Tibial nerve (tissue), 4 donors: ENCODE results near the gene CTSA.

Experiments used
- EP300 ChIP-seq, 2 donors: sonication (generic); formaldehyde crosslinking; IDR thresholded peaks; one replicate each; pipeline ENCODE4 v1.6.1; 2017; ENCODE audit warnings: antibody characterized with exemption in 2 of 2, mild to moderate bottlenecking in 1 of 2
- POLR2A ChIP-seq, 2 donors: fragments of 450-650 bp; IDR thresholded peaks; one replicate each; pipeline ENCODE4 v1.6.1; 2017; ENCODE audit warnings: antibody characterized with exemption in 2 of 2, mild to moderate bottlenecking in 2 of 2, moderate library complexity in 2 of 2
- TF ChIP-seq, protein P1 (sequence below), 5 experiments: fragments of 200-600 bp in 3 of 5; fragments of 450-650 bp in 2 of 5; sonication (generic) in 3 of 5; IDR thresholded peaks; one replicate each; pipeline ENCODE4 v1.5.1; 2016 to 2019; ENCODE audit warnings: antibody characterized with exemption in 5 of 5, mild to moderate bottlenecking in 3 of 5, moderate library complexity in 2 of 5

DNA sequence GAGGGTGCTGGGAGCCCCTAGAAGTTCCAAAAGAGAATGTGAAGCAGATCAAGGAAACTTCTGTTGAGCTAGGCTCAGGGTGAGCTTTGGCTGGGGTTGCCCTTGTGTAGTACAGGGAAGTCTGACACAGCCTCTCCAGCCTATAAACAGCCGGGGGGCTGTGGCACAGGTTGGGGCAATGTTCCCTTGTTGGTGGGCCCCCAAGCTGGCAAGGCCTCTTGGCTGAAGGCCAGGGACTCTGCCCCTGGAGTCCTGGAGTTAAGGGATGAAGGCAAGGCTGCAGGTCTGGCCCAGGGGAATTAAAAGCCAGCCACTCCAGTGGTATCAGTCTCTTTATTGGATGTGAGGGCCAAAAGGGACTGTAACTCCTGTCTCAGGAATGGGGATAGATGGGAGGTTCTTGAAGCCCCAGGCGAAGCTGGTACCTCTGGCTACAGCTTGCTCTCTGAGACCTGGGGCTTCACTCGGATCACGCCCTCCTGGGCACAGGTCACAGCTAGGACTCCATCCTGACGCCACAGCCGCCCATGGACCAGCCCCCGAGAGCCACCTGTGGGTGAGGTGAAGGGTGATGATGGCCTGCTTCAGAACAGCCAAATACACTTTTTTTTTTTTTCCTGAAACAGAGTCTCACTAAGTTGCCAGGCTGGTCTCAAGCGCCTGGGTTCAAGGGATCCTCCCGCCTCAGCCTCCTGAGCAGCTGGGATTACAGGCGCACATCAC, 49.6 kb upstream of the CTSA start:
- TF ChIP-seq, protein P1, sequence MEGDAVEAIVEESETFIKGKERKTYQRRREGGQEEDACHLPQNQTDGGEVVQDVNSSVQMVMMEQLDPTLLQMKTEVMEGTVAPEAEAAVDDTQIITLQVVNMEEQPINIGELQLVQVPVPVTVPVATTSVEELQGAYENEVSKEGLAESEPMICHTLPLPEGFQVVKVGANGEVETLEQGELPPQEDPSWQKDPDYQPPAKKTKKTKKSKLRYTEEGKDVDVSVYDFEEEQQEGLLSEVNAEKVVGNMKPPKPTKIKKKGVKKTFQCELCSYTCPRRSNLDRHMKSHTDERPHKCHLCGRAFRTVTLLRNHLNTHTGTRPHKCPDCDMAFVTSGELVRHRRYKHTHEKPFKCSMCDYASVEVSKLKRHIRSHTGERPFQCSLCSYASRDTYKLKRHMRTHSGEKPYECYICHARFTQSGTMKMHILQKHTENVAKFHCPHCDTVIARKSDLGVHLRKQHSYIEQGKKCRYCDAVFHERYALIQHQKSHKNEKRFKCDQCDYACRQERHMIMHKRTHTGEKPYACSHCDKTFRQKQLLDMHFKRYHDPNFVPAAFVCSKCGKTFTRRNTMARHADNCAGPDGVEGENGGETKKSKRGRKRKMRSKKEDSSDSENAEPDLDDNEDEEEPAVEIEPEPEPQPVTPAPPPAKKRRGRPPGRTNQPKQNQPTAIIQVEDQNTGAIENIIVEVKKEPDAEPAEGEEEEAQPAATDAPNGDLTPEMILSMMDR (IDR thresholded peaks at IDR 0.05) = no peak
- TF ChIP-seq POLR2A (IDR thresholded peaks at IDR 0.05) (no peak), EP300 (IDR thresholded peaks at IDR 0.05) (no peak)
